ENCODE data around the gene ABCA1.
"Not testable (repeated sequence)": the region's sequence is repeated elsewhere in the genome, so short reads cannot be mapped to it uniquely, and the experiment has no call there.

ABCA1 gene

DNA sequence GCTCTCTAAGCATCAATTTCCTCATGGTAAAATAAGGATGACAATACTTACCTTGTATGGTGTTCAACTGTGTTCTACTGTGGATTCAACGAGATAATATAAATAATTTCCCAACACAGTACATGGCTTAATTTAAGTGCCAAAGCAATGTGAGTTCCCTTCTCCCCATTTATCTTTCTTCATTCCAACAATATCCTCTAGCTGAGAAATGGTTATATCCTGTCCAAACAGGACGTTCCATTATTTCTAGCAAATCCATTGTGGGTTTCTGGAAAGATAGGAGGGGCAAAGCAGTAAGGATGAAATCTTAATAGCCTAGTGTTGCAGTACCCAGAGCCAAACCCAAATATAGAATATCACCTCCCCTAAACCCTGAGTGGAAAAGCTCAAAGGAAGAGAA is 22.0 kb downstream of the ABCA1 start:
- TF ChIP-seq, protein P1, sequence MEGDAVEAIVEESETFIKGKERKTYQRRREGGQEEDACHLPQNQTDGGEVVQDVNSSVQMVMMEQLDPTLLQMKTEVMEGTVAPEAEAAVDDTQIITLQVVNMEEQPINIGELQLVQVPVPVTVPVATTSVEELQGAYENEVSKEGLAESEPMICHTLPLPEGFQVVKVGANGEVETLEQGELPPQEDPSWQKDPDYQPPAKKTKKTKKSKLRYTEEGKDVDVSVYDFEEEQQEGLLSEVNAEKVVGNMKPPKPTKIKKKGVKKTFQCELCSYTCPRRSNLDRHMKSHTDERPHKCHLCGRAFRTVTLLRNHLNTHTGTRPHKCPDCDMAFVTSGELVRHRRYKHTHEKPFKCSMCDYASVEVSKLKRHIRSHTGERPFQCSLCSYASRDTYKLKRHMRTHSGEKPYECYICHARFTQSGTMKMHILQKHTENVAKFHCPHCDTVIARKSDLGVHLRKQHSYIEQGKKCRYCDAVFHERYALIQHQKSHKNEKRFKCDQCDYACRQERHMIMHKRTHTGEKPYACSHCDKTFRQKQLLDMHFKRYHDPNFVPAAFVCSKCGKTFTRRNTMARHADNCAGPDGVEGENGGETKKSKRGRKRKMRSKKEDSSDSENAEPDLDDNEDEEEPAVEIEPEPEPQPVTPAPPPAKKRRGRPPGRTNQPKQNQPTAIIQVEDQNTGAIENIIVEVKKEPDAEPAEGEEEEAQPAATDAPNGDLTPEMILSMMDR (IDR thresholded peaks at IDR 0.05; ENCODE audit: insufficient read depth, low read depth, low read length, missing control alignments) = no peak
- DNase-seq (ENCODE audit: low read depth) = no peak

DNA sequence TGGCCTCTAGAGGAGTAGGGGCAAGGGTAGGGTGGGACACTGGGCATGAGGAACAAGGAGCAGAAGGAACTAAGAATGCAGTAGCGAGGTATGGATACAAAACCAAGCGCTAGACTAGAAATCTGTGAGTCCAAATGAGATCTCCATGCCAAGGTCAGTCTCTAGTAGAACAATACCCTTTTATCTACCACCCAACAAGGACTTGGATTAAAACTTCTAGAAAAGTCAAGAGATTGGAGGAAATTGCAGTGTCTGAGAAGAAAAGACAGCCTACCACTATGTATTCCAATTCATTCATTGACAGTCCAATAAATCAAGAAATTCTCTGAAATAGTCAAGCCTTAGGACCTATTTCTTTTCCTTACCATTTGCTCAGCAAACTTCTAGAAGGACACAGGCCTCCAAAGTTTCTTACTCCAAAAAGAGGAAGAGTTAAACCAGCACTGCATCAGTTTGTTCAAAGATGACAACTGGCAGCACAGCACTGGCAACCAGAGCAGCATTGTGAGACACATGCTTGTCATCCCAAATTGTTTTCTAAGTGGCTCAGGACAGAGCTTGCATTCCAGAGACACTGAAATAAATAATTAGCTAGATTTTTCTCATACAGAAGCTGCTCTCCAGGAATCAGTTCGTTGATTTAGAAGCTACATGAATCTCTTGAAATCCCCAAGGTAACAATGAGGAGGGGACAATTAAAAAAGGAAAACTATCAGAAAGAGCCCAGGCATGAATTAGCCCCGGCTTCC is 22.6 kb downstream of the ABCA1 start:
- TF ChIP-seq, protein P1 (IDR thresholded peaks at IDR 0.05; ENCODE audit: insufficient read depth, low read depth, low read length, missing control alignments) = no peak
- H3K4me3 ChIP-seq (ENCODE audit: low read length) = no peak overlapping the region
- DNase-seq (ENCODE audit: low read depth) = no peak

More for the DNA sequence above, 22.0 kb downstream of the ABCA1 start:
- H3K4me3 ChIP-seq (ENCODE audit: low read length) = no peak overlapping the region

DNA sequence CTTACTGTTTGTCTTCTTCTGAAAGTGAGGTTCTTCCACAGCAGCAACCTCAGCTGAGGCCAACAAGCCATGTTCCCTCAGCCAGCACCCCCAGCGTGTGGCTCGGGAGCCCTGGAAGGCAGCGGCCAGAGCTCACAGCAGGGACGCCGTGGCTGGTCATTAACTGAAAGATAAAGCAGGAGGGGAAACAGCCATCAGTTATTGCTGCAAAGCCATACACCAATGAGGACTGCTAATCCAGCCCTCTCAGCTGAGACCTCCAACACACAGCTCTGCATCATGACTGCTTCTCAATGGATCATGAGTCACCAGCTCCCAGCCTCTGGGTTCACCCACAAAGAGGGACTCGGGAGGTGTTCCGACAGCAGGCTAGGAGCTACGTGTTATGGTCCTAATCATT is 24.3 kb downstream of the ABCA1 start:
- DNase-seq (ENCODE audit: low read depth) = no peak
- TF ChIP-seq, protein P1 (IDR thresholded peaks at IDR 0.05; ENCODE audit: insufficient read depth, low read depth, low read length, missing control alignments) = no peak
- H3K4me3 ChIP-seq (ENCODE audit: low read length) = no peak overlapping the region

DNA sequence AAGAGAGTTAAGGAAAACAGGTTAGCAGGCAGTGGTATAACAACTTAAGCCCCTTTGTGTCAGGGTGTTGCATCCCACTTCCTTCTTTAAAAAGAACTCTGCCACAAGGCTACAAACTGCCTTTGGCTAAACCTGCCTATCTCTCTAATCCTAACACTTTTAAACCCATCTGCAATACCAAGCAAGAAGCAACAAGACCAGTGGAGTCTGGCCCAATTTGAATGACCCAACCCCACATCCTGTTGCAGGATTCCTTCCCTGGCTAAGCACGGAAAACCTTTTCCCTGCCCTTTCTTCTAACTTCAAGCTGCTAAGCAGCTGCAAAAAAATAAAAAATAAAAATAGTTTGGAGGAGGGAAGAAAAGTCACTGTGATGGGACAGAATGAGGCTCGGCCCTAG is 27.1 kb downstream of the ABCA1 start:
- DNase-seq (ENCODE audit: low read depth) = peak; percentile 50
- TF ChIP-seq, protein P1 (IDR thresholded peaks at IDR 0.05; ENCODE audit: insufficient read depth, low read depth, low read length, missing control alignments) = no peak
- H3K4me3 ChIP-seq (ENCODE audit: low read length) = no peak overlapping the region

DNA sequence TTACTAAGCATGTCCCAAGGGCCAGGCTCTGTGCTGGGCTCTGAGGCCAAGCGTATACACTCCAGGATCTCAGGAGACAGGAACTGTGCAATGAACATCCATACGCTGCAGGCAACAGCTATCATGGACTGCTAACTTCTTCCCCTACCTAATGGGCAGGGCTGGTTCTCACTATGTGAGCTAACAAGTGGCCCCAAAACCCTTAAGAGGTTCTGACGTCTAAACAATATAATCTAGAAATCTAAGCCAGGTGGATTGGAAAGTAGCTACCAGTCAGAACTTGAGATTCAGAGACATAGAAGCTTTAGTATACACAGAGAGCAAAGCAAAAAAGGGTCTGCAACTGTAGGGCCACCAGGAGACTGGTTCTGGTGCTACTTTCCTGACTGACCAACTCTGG is 27.6 kb downstream of the ABCA1 start:
- H3K4me3 ChIP-seq (ENCODE audit: low read length) = no peak overlapping the region
- no peak for DNase-seq (ENCODE audit: low read depth)
- TF ChIP-seq, protein P1 (IDR thresholded peaks at IDR 0.05; ENCODE audit: insufficient read depth, low read depth, low read length, missing control alignments) = no peak

DNA sequence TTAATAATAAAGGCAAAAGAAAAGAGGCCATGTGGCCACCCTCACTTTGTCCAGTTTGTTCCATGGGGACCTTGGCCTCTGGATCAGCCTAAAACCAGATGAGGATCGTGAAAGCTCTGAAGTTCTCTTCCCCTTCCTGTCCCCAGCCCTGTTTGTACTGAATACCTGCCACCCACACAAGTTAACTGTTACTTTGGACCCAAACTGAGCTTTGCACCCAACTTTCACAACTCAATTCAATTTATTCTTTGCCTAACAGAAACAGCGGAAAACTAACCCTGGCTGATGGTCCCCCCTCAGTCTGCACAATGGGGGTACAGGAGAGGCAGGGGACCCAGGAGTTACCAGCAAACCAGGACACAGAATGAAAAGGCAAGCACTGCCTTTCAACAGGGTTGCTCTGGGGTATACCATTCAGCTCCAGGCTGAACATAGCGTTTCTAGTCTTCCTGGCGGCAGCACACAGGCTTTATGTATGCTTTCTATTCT is 28.2 kb downstream of the ABCA1 start:
- no peak for DNase-seq (ENCODE audit: low read depth)
- TF ChIP-seq, protein P1 (IDR thresholded peaks at IDR 0.05; ENCODE audit: insufficient read depth, low read depth, low read length, missing control alignments) = no peak
- H3K4me3 ChIP-seq (ENCODE audit: low read length) = no peak overlapping the region

DNA sequence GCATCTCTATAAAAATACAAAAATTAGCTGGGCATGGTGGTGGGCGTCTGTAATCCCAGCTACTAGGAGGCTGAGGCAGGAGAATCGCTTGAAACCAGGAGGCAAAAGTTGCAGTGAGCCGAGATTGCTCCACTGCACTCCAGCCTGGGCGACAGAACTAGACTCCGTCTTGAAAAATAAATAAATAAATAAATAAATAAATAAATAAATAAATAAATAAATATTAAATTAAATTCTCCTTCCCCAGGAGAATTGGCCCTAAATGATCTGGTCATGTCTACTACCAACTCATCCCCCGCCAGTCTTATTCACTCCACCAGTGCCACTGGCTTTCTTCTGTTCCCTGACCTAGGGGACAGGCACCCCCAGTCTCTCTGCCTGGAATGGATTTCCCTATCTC is 29.6 kb downstream of the ABCA1 start:
- not testable (repeated sequence) for DNase-seq (ENCODE audit: low read depth); H3K4me3 ChIP-seq (ENCODE audit: low read length)

All from epithelial cell of esophagus (primary cell).